AG09319 (cell line): ENCODE results near the gene NECTIN3.

Source experiments
- DNase-seq: peaks from one replicate; pipeline ENCODE4 v3.0.0-alpha.2; 2010; ENCODE audit warnings: low read depth; ENCODE audit errors: extremely low read depth
- TF ChIP-seq, protein P1 (sequence below): IDR thresholded peaks from 2 replicates; pipeline ENCODE4 v1.5.1; 2011; ENCODE audit warnings: low read depth, mild to moderate bottlenecking, inconsistent platforms, low read length, moderate library complexity

The NECTIN3 gene

DNA sequence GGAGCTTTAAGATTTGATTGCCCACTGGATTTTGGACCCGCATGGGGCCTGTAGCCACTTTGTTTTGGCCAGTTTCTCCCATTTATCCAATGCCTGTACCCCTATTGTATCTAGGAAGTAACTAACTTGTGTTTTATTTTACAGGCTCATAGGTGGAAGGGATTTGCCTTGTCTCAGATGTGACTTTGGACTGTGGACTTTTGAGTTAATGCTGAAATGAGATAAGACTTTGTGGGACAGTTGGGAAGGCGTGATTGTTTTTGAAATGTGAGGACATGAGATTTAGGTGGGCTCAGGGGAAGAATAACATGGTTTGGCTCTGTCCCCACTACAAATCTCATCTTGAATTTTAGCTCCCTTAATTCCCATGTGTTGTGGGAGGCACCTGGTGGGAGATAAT lies 30.7 kb upstream of the NECTIN3 start:
- no peak for DNase-seq
- TF ChIP-seq, protein P1, sequence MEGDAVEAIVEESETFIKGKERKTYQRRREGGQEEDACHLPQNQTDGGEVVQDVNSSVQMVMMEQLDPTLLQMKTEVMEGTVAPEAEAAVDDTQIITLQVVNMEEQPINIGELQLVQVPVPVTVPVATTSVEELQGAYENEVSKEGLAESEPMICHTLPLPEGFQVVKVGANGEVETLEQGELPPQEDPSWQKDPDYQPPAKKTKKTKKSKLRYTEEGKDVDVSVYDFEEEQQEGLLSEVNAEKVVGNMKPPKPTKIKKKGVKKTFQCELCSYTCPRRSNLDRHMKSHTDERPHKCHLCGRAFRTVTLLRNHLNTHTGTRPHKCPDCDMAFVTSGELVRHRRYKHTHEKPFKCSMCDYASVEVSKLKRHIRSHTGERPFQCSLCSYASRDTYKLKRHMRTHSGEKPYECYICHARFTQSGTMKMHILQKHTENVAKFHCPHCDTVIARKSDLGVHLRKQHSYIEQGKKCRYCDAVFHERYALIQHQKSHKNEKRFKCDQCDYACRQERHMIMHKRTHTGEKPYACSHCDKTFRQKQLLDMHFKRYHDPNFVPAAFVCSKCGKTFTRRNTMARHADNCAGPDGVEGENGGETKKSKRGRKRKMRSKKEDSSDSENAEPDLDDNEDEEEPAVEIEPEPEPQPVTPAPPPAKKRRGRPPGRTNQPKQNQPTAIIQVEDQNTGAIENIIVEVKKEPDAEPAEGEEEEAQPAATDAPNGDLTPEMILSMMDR, result no peak

DNA sequence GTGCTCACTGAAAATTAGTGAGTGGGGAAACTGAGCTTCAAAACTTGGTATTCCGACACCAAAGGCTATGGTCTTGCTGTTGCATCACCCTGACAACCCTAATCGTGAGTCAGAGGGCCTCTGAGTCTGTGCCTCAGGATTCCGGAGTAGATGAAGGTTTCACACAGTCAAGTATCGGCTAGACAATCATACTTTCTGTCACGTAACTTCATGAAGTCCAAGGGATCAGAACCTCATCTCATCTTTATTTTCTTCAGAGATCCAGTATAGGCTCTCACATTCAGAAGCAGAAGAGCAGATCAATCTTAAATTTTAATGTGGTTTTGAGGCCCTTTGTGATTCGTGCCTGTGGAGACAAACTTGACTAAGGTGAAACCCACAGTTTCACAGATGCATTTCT lies 26.1 kb upstream of the NECTIN3 start:
- DNase-seq, result no peak
- TF ChIP-seq, protein P1, result no peak

GRCh38 chr3:111047042-111047441 lies 24.6 kb upstream of the NECTIN3 start:
- no peak for DNase-seq
- TF ChIP-seq, protein P1, result no peak

GRCh38 chr3:111047812-111048435 lies 23.7 kb upstream of the NECTIN3 start:
- DNase-seq, result no peak
- TF ChIP-seq, protein P1, result no peak

GRCh38 chr3:111051354-111051753 lies 20.3 kb upstream of the NECTIN3 start:
- TF ChIP-seq, protein P1, result no peak
- DNase-seq, result no peak

DNA sequence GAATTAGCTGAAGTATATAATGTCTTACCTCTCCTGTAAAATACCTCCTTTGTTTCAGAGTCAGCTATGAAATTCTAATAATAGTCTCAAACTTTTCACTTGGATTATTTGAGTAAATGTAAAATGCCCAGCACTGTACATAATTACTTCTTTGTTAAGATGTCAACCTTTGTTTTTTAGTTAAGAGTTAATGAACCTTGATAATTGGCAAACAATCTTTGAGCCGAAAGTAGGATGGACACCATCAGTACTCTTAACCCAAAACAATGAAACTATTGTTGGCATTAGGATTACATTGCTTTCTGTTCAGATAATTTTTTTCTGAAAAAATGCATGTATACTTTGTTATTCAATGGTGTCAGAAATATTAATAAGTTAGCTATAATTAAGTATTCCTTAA lies 3.0 kb upstream of the NECTIN3 start:
- DNase-seq, result no peak
- TF ChIP-seq, protein P1, result no peak

- no peak for DNase-seq
Observed at GRCh38 chr3:111069974-111070771, 1.4 kb upstream of the NECTIN3 start.

More at GRCh38 chr3:111069974-111070771, 1.4 kb upstream of the NECTIN3 start:
- TF ChIP-seq, protein P1, result no peak
